ENCODE measurements around the gene TIMM44.

GRCh38 chr19:7927605-7928333 lies 15.7 kb downstream of the TIMM44 start:
- no peak for TF ChIP-seq POLR2A (IDR thresholded peaks at IDR 0.05)
- no peak for TF ChIP-seq CTCF (IDR thresholded peaks at IDR 0.05)

All from ovary (tissue), 3 donors.